Activated naive CD8-positive, alpha-beta T cell treated with anti-CD3 and anti-CD28 coated beads, Interleukin-2, amount 10 ng/mL, durations not matched to agents 7 days and 5 days (primary cell): ENCODE measurements around the gene AFF1. TPM values are rescaled to one million over a fixed set of nuclear protein-coding genes. Genes with fewer than 3 reads are reported as not detected.

Source experiments
- ATAC-seq: fragments of 150-1000 bp; cut with Tn5 transposase; one replicate; pipeline ENCODE4 v1.10.0; 2021; ENCODE audit warnings: low read depth, moderate library complexity
- POLR2A ChIA-PET: fragments of 350-600 bp; sonication (Branson Sonifier 250); formaldehyde crosslinking; loops from one replicate; lab custom pipeline; 2021; ENCODE audit warnings: antibody characterized with exemption; lab: Charles Lee
- DNase-seq: peaks from one replicate; pipeline ENCODE4 v3.0.0; 2021
- H3K27ac Mint-ChIP-seq: one replicate; pipeline ENCODE4 v1.8.0; 2022; ENCODE audit warnings: mild to moderate bottlenecking, mixed read lengths
- H3K27me3 Mint-ChIP-seq: one replicate; pipeline ENCODE4 v1.8.0; 2022; ENCODE audit warnings: mild to moderate bottlenecking, moderate library complexity, mixed read lengths
- H3K36me3 Mint-ChIP-seq: one replicate; pipeline ENCODE4 v1.8.0; 2021; ENCODE audit warnings: mild to moderate bottlenecking, mixed read lengths
- H3K4me1 Mint-ChIP-seq: one replicate; pipeline ENCODE4 v1.8.0; 2021; ENCODE audit warnings: mixed read lengths
- H3K4me3 Mint-ChIP-seq: one replicate; pipeline ENCODE4 v1.8.0; 2022; ENCODE audit warnings: mild to moderate bottlenecking, moderate library complexity, mixed read lengths
- H3K9me3 Mint-ChIP-seq: one replicate; pipeline ENCODE4 v1.8.0; 2021; ENCODE audit warnings: mixed read lengths
- total RNA-seq, 2 experiments: library from RNA; stranded (reverse); gene quantifications; one replicate each; pipeline ENCODE4 v1.2.3, GENCODE V29; 2021

Gene AFF1
- total RNA-seq, 2 experiments from 2014 or later, result 57.1 to 62.5 TPM

DNA sequence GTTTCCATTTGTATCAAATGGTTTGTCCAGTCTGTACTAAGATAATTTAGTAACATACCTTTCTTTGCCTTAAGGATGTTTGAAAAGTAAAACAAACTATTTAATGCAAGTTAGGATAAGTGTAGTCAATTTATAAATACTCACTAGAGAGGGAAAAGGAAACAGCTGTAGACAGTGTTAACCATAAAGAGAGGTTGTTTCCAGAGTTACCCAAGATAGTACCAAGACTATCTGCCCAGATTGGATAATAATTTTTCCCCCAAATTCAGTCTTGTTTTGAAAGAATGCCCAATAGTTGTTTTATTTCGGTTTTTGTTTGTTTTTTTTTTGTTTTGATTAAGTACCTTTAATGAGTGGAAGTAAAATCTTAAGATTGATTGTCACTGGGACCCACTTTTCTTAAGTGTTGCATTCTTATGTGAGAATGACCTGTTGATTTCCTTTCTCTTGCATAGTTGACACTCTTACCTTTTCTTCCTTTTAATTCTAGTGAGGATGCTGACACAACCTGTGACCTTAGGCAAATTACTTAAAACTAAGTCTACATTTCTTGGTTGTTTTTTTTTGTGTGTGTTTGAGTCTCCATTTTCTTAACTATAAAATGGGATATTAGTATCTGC lies 12.8 kb downstream of the AFF1 start:
- H3K4me1 Mint-ChIP-seq, result peaks cover 19% of the 10 kb centered on the region
- H3K4me3 Mint-ChIP-seq, result no peak overlapping the region
- ATAC-seq, result no peak
- no peaks in the 10 kb centered on the region for H3K27me3 Mint-ChIP-seq
- no peaks in the 10 kb centered on the region for H3K9me3 Mint-ChIP-seq
- POLR2A ChIA-PET, result no interaction called here
- DNase-seq, result no peak
- H3K36me3 Mint-ChIP-seq, result peaks cover 6% of the 10 kb centered on the region
- no peak overlapping the region for H3K27ac Mint-ChIP-seq

- no peak for DNase-seq
- POLR2A ChIA-PET, result no interaction called here
- Mint-ChIP-seq H3K4me3 (no peak overlapping the region), H3K36me3 (peaks cover 6% of the 10 kb centered on the region), H3K9me3 (no peaks in the 10 kb centered on the region), H3K4me1 (peaks cover 19% of the 10 kb centered on the region), H3K27me3 (no peaks in the 10 kb centered on the region), H3K27ac (no peak overlapping the region)
- no peak for ATAC-seq
Observed at GRCh38 chr4:86948276-86948675, 13.5 kb downstream of the AFF1 start.

DNA sequence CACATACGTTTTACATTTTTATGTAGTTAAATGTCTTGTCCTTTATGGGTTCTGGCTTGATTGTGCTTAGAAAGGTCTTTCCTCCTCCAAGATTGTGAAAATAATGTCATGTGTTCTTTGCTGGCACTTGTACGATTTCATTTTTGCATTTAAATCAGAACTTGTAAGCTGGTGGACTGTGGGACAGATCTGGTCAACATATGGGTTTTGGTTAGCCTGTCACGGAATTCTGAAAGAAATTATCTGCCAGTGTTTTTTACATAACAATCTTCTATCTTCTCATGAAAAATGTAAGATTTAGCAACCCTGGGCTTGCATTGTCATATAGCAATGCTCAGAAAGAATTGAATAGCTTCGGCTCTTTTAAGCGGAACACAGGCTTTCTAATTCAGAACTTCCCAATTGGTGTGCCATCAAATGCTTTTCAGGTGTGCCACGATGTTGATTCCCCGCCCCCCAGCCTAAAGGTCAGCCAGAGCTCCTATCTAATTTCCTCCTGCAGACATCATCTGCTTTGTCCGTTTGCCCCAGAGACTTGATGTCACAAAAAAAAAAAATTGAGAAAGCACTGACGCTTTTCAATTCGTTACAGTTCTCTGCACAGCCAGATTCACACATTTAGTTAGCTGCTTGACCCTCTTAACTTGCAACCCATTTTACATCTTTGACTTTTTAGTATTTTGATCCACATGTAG lies 16.2 kb downstream of the AFF1 start:
- no peaks in the 10 kb centered on the region for H3K27me3 Mint-ChIP-seq
- no peak overlapping the region for H3K27ac Mint-ChIP-seq
- H3K36me3 Mint-ChIP-seq, result peaks cover 7% of the 10 kb centered on the region
- DNase-seq, result no peak
- H3K4me1 Mint-ChIP-seq, result peaks cover 17% of the 10 kb centered on the region
- POLR2A ChIA-PET, result interaction anchor here (1.2 kb wide), 1 partner anchor 11 kb away, joined by 3 read pairs; no protein-coding TSS in a partner anchor
- ATAC-seq, result no peak
- no peaks in the 10 kb centered on the region for H3K9me3 Mint-ChIP-seq
- H3K4me3 Mint-ChIP-seq, result no peak overlapping the region

DNA sequence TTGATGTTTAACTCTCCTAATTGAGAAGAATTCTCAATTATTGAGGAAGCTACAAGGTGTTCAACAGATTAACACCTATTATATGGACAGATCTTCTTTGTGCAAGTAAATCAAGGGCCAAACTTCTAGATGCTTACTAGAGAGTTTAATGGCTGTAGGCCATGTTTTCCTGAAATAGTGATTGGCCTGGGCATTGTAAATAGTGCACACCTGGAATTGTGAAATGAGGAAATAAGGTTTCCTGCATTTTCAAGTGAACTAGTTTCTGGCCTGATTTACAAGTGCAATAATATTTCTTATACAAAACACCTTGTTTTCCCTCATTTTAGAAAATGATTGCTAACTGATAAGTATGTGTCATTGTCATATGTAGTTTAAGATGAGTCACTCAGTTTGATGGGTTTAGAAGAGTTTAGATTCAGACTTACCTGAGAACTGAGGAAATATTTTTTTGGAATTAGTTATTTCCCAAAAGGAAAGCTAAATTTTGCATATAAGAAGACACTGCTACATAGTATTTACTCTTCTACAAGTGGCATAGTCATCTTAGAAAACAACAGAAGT lies 21.2 kb downstream of the AFF1 start:
- POLR2A ChIA-PET, result no interaction called here
- H3K4me3 Mint-ChIP-seq, result no peak overlapping the region
- H3K27ac Mint-ChIP-seq, result no peak overlapping the region
- ATAC-seq, result no peak
- peaks cover 4% of the 10 kb centered on the region for H3K4me1 Mint-ChIP-seq
- H3K36me3 Mint-ChIP-seq, result peaks cover 16% of the 10 kb centered on the region
- no peaks in the 10 kb centered on the region for H3K9me3 Mint-ChIP-seq
- DNase-seq, result no peak
- H3K27me3 Mint-ChIP-seq, result no peaks in the 10 kb centered on the region

DNA sequence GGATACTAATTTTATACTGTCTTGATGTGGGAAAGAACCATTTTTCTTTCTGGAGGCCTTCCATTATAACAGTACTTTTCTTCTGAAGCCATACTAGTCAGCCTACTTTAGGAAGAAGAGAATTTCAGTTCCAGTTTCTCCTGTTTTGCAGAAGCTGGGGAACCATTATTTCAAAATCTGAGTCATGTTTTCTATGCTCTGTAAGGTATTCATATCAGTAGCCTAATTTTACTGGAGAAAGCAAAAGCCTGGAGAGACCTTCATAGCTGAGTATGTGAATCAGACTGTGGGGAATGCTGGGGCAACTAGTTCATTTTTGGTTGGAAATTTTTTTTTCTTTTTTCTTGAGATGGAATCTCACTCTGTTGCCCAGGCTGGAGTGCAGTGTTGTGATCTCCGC lies 22.4 kb downstream of the AFF1 start:
- no peak for ATAC-seq
- H3K4me3 Mint-ChIP-seq, result no peak overlapping the region
- H3K36me3 Mint-ChIP-seq, result peaks cover 17% of the 10 kb centered on the region
- no peak overlapping the region for H3K27ac Mint-ChIP-seq
- H3K27me3 Mint-ChIP-seq, result no peaks in the 10 kb centered on the region
- DNase-seq, result no peak
- H3K4me1 Mint-ChIP-seq, result peaks cover 13% of the 10 kb centered on the region
- no peaks in the 10 kb centered on the region for H3K9me3 Mint-ChIP-seq
- POLR2A ChIA-PET, result no interaction called here

- Mint-ChIP-seq H3K27ac (no peak overlapping the region), H3K4me1 (peaks cover 13% of the 10 kb centered on the region)
Observed at GRCh38 chr4:86959588-86960500, 25.0 kb downstream of the AFF1 start.

DNA sequence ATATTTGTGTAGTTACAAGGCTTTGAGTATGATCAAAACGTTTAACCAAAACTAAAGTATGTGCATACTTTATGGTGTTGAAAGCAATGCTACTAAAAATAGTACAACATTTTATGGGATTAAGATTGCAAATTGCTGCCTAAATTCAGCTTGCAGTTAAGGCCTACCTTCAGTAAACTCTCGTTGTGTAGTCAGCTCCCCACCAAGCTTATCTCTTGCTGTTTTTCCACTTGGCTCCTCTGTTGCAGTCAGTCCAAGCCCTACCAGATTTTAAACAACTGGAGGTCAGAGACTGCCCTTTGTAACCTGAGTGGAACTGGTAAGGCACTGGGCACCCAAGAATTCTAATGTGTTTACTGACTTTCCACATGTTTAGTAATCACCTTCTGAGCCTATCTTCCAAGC lies 25.7 kb downstream of the AFF1 start:
- no peaks in the 10 kb centered on the region for H3K9me3 Mint-ChIP-seq
- no peak for ATAC-seq
- peaks cover 17% of the 10 kb centered on the region for H3K36me3 Mint-ChIP-seq
- POLR2A ChIA-PET, result interaction anchor here (0.5 to 1.0 kb wide), 2 partner anchors 45 to 1523 kb away, joined by 3 read pairs; no protein-coding TSS in a partner anchor
- H3K27me3 Mint-ChIP-seq, result no peaks in the 10 kb centered on the region
- H3K4me1 Mint-ChIP-seq, result peaks cover 13% of the 10 kb centered on the region
- H3K27ac Mint-ChIP-seq, result no peak overlapping the region
- DNase-seq, result no peak
- H3K4me3 Mint-ChIP-seq, result no peak overlapping the region

More at GRCh38 chr4:86959588-86960500, 25.0 kb downstream of the AFF1 start:
- Mint-ChIP-seq H3K9me3 (no peaks in the 10 kb centered on the region), H3K4me3 (no peak overlapping the region), H3K36me3 (peaks cover 17% of the 10 kb centered on the region), H3K27me3 (no peaks in the 10 kb centered on the region)
- POLR2A ChIA-PET, result interaction anchor here (0.6 kb wide), 1 partner anchor 31 kb away, joined by 3 read pairs; no protein-coding TSS in a partner anchor
- ATAC-seq (no peak), DNase-seq (no peak)

DNA sequence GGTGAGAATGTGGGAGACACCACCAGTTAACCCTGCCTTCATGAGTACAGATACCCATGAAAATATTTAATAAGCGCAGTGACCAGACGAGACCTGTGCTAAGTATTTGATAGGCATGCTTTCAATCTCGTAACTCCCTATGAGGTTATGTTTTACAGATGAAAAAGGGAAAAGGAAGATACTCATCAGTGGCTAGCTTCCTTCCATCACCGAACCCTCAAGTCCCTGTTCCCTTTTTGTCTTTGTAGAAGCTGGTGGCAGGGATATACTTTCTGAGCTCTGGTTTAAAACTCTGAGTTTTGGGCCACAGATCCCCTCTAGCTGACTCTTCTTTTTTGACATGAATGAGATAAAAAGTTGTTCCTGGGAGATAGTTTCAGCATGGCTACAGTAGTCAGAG lies 26.3 kb downstream of the AFF1 start:
- H3K27me3 Mint-ChIP-seq, result no peaks in the 10 kb centered on the region
- H3K4me1 Mint-ChIP-seq, result peaks cover 13% of the 10 kb centered on the region
- H3K4me3 Mint-ChIP-seq, result peak overlapping the region; percentile 48
- peak overlapping the region; percentile 27 for H3K27ac Mint-ChIP-seq
- POLR2A ChIA-PET, result interaction anchor here (0.5 to 1.0 kb wide), 2 partner anchors 45 to 1522 kb away, joined by 3 read pairs; no protein-coding TSS in a partner anchor
- peaks cover 17% of the 10 kb centered on the region for H3K36me3 Mint-ChIP-seq
- no peak for DNase-seq
- no peaks in the 10 kb centered on the region for H3K9me3 Mint-ChIP-seq
- no peak for ATAC-seq

DNA sequence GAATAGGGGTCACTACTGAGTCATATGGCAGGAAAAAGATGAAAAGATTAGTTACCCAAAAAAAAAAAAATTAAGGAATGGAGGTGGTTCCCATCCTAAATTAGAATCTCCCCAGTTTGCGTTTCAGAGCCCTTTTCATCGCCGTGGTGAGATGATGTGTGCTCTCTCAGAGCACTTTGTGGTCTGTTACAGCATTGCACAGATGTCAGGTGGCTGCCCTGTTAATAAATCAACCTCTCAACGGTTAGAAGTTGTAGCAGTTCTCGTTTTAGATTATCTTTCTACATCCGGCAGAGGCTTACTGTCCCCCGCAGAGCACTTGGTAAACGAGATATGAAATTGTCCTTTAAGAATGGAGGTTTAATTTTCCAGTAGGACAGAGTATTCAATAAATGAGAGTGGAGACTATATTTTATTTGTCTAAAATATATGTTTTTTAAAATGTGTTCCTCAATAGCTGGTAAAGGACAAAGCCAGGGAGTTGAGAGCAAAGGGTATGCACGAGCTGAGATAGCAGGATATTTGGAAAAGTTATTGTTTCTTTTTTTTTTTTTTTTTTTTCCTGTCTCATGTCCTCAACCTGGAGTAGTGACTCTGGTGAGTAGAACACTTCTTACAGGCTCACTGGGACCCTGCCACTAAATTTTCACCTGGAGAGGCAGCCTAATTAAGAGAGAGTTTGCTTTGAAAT lies 26.9 kb downstream of the AFF1 start:
- peaks cover 13% of the 10 kb centered on the region for H3K4me1 Mint-ChIP-seq
- peak; percentile 90 for ATAC-seq
- H3K27ac Mint-ChIP-seq, result peak overlapping the region; percentile 27
- H3K27me3 Mint-ChIP-seq, result no peaks in the 10 kb centered on the region
- peak overlapping the region; percentile 48 for H3K4me3 Mint-ChIP-seq
- DNase-seq, result no peak
- H3K9me3 Mint-ChIP-seq, result no peaks in the 10 kb centered on the region
- POLR2A ChIA-PET, result no interaction called here
- H3K36me3 Mint-ChIP-seq, result peaks cover 15% of the 10 kb centered on the region

- POLR2A ChIA-PET, result no interaction called here
- H3K4me3 Mint-ChIP-seq, result no peak overlapping the region
- no peak overlapping the region for H3K27ac Mint-ChIP-seq
Observed at GRCh38 chr4:86963697-86964096, 28.9 kb downstream of the AFF1 start.

GRCh38 chr4:86965019-86965976 lies 30.5 kb downstream of the AFF1 start:
- DNase-seq, result no peak
- no peak for ATAC-seq
- Mint-ChIP-seq H3K4me1 (peaks cover 10% of the 10 kb centered on the region), H3K27me3 (no peaks in the 10 kb centered on the region), H3K27ac (no peak overlapping the region), H3K9me3 (no peaks in the 10 kb centered on the region), H3K36me3 (peaks cover 6% of the 10 kb centered on the region), H3K4me3 (no peak overlapping the region)
- POLR2A ChIA-PET, result no interaction called here

More at GRCh38 chr4:86963697-86964096, 28.9 kb downstream of the AFF1 start:
- H3K27me3 Mint-ChIP-seq, result no peaks in the 10 kb centered on the region
- H3K36me3 Mint-ChIP-seq, result peaks cover 9% of the 10 kb centered on the region
- H3K4me1 Mint-ChIP-seq, result peaks cover 13% of the 10 kb centered on the region
- ATAC-seq (no peak), DNase-seq (no peak)
- no peaks in the 10 kb centered on the region for H3K9me3 Mint-ChIP-seq

DNA sequence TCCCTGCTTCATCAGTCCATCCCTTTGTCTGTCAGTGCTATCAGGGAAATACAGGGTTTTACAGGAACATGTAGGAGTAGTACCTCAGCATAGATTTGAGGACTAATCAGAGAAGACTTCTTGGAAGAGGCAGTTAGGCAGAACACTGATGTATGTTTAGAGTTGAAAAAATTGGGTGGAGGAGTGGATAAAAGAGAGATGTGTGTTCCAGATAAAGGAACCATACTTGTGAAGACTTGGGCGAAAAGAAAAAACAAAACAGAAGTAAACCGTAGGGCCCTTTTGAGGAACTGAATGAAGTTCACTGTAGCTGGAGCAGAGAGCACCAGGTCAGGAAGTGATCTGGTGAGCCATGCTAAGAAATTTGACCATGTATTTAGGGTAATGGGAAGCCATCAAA lies 32.3 kb downstream of the AFF1 start:
- no peaks in the 10 kb centered on the region for H3K4me1 Mint-ChIP-seq
- no peak overlapping the region for H3K4me3 Mint-ChIP-seq
- H3K9me3 Mint-ChIP-seq, result no peaks in the 10 kb centered on the region
- no peak overlapping the region for H3K27ac Mint-ChIP-seq
- ATAC-seq, result no peak
- POLR2A ChIA-PET, result no interaction called here
- no peaks in the 10 kb centered on the region for H3K27me3 Mint-ChIP-seq
- peaks cover 6% of the 10 kb centered on the region for H3K36me3 Mint-ChIP-seq
- DNase-seq, result no peak
